HCT116 (cell line): ENCODE data around the gene TMEM140. TPM values are rescaled to one million over a fixed set of nuclear protein-coding genes. Genes with fewer than 3 reads are reported as not detected.

Experiments used
- ATAC-seq: fragments of 200-7000 bp; cut with Tn5 transposase; 2 replicates; pipeline ENCODE4 v1.9.1; 2020; ENCODE audit warnings: mild to moderate bottlenecking, moderate library complexity
- BruUV-seq: library from RNA; stranded (reverse); fragments of 400-500 nt; replicated peaks from 2 replicates; lab custom pipeline; 2021; lab: Mats Ljungman, UMichigan
- CTCF ChIA-PET: fragments of 300-600 bp; sonication (Branson Sonifier 250); formaldehyde crosslinking; loops from one replicate; lab custom pipeline; 2021; ENCODE audit warnings: antibody characterized with exemption; lab: Charles Lee
- POLR2A ChIA-PET: fragments of 300-600, 350-600 bp; sonication (Branson Sonifier 250); formaldehyde crosslinking; loops from one replicate; lab custom pipeline; 2021; ENCODE audit warnings: antibody characterized with exemption; lab: Charles Lee
- RAD21 ChIA-PET, 2 experiments: fragments of 300-600 bp; sonication (Branson Sonifier 250); formaldehyde crosslinking; loops; one replicate each; lab custom pipeline; 2023; ENCODE audit warnings: low total read pairs in 2 of 2; ENCODE audit not compliant: uncharacterized antibody in 2 of 2, unreplicated experiment in 2 of 2, low non-redundant PET in 1 of 2; lab: Charles Lee
- DNase-seq: peaks from one replicate; pipeline ENCODE4 v3.0.0-alpha.2; 2010; ENCODE audit warnings: low read depth, low spot score
- H2AFZ ChIP-seq: fragments of 200-600 bp; shearing (Covaris generic), sonication (generic); 2 replicates; pipeline ENCODE4 v1.6.1; 2017; ENCODE audit warnings: low read depth, mixed run types, mixed read lengths, antibody characterized with exemption, low read length; ENCODE audit not compliant: poor library complexity, severe bottlenecking
- H3K27ac ChIP-seq: 2 replicates; pipeline ENCODE4 v1.5.1; 2012; ENCODE audit warnings: low read depth, low read length
- H3K27me3 ChIP-seq: fragments of 200-600 bp; sonication (generic); 2 replicates; pipeline ENCODE4 v1.6.1; 2016; ENCODE audit warnings: mixed run types, low read length, mixed read lengths; ENCODE audit not compliant: insufficient read depth
- H3K36me3 ChIP-seq, 2 experiments: fragments of 200-500 bp in 1 of 2; fragments of 200-600 bp in 1 of 2; sonication (Bioruptor generic) in 1 of 2; sonication (generic) in 1 of 2; 2 replicates each; pipeline versions ENCODE4 v1.5.1 to v1.6.1; 2014 to 2016; ENCODE audit warnings: low read length in 2 of 2, inconsistent platforms in 1 of 2, mixed read lengths in 1 of 2, mixed run types in 1 of 2; ENCODE audit not compliant: insufficient read depth in 2 of 2, control insufficient read depth in 1 of 2
- H3K4me1 ChIP-seq, 2 experiments: fragments of 200-600 bp in 1 of 2; sonication (generic) in 1 of 2; 2 replicates each; pipeline versions ENCODE4 v1.5.1 to v1.6.1; 2012 to 2017; ENCODE audit warnings: low read length in 2 of 2, inconsistent platforms in 1 of 2, mild to moderate bottlenecking in 1 of 2, mixed read lengths in 1 of 2, mixed run types in 1 of 2, moderate library complexity in 1 of 2; ENCODE audit not compliant: insufficient read depth in 2 of 2, control insufficient read depth in 1 of 2
- H3K4me2 ChIP-seq: fragments of 200-600 bp; sonication (generic); 2 replicates; pipeline ENCODE4 v1.6.1; 2017; ENCODE audit warnings: mixed run types, low read length, mixed read lengths
- H3K4me3 ChIP-seq, 2 experiments: fragments of 200-600 bp in 1 of 2; sonication (generic) in 1 of 2; replicated peaks in 1 of 2; 2 replicates each; pipeline ENCODE4 v1.5.1; 2011 to 2016; ENCODE audit warnings: low read length in 2 of 2, control low read depth in 1 of 2, low read depth in 1 of 2, mild to moderate bottlenecking in 1 of 2, mixed read lengths in 1 of 2, mixed run types in 1 of 2
- H3K79me2 ChIP-seq: fragments of 200-600 bp; sonication (generic); 2 replicates; pipeline ENCODE4 v1.6.1; 2017; ENCODE audit warnings: mild to moderate bottlenecking, mixed run types, low read length, moderate library complexity, mixed read lengths; ENCODE audit not compliant: insufficient read depth
- H3K9ac ChIP-seq: fragments of 200-600 bp; sonication (generic); 2 replicates; pipeline ENCODE4 v1.6.1; 2016; ENCODE audit warnings: low read length, mixed read lengths
- H3K9me2 ChIP-seq: fragments of 200-600 bp; sonication (generic), shearing (Covaris generic); 2 replicates; pipeline ENCODE4 v1.6.1; 2017; ENCODE audit warnings: mixed run types, mild to moderate bottlenecking, moderate library complexity; ENCODE audit not compliant: insufficient read depth
- H3K9me3 ChIP-seq, 2 experiments: fragments of 200-500 bp in 1 of 2; fragments of 200-600 bp in 1 of 2; sonication (Bioruptor generic) in 1 of 2; sonication (generic) in 1 of 2; 2 replicates each; pipeline ENCODE4 v1.6.1; 2014 to 2017; ENCODE audit warnings: low read length in 2 of 2, mixed read lengths in 2 of 2, inconsistent platforms in 1 of 2, low read depth in 1 of 2, mild to moderate bottlenecking in 1 of 2, mixed run types in 1 of 2, moderate library complexity in 1 of 2; ENCODE audit not compliant: control insufficient read depth in 1 of 2, insufficient read depth in 1 of 2
- H4K20me1 ChIP-seq: fragments of 200-600 bp; sonication (generic), shearing (Covaris generic); 2 replicates; pipeline ENCODE4 v1.6.1; 2017; ENCODE audit warnings: mixed run types, mild to moderate bottlenecking, moderate library complexity; ENCODE audit not compliant: insufficient read depth
- ATF3 ChIP-seq: IDR thresholded peaks from 2 replicates; pipeline ENCODE4 v1.6.1; 2012
- ELF1 ChIP-seq: IDR thresholded peaks from 2 replicates; pipeline ENCODE4 v1.6.1; 2012; ENCODE audit warnings: low read depth, borderline replicate concordance
- EZH2 ChIP-seq: fragments of 200-600 bp; sonication (generic); IDR thresholded peaks from 2 replicates; pipeline ENCODE4 v1.6.1; 2017; ENCODE audit warnings: antibody characterized with exemption, mixed run types
- JUND ChIP-seq: IDR thresholded peaks from 2 replicates; pipeline ENCODE4 v1.6.1; 2012
- POLR2A ChIP-seq: IDR thresholded peaks from 2 replicates; pipeline ENCODE4 v1.7.0; 2011; ENCODE audit warnings: borderline replicate concordance; ENCODE audit not compliant: insufficient read depth, insufficient read length; ENCODE audit errors: extremely low read depth
- RAD21 ChIP-seq: IDR thresholded peaks from 2 replicates; pipeline ENCODE4 v1.6.1; 2012; ENCODE audit warnings: low read depth, mild to moderate bottlenecking
- intact Hi-C: fragments of 100-400 bp; cut with micrococcal nuclease; formaldehyde crosslinking; loops from 2 replicates; pipeline ENCODE4 v1.10.0; 2022
- total RNA-seq: library from RNA; stranded (reverse); gene quantifications from one replicate; pipeline ENCODE4 v1.2.1, GENCODE V29; 2021; ENCODE audit not compliant: unreplicated experiment

TMEM140 gene
- total RNA-seq, 1 experiment from 2014 or later, result not detected

DNA sequence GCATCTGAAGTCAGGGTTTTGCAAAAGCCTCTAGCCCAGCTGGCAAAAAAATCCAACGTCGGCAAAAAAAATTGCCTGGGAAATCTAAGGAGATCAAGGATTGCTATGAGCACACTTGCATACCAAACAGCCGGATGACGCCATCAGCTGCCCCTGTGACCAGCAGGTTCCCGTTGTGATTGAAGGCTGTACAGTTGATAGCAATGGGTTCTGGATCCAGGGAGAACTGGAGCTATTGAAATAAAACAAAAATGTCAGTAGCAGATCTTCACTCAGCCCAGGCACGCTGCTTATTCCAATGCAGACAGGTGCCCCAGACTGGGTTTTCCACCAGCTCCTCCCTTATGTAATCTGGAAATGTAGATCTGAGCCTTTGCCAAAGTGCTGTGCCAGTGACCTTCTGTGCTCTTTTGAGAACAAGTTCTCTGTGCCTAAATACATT lies 41.4 kb downstream of the TMEM140 start:
- no peaks in the 10 kb centered on the region for H3K79me2 ChIP-seq
- H4K20me1 ChIP-seq, result no peaks in the 10 kb centered on the region
- H3K4me1 ChIP-seq, result no peaks in the 10 kb centered on the region
- no peak overlapping the region for H2AFZ ChIP-seq
- H3K9ac ChIP-seq, result no peak overlapping the region
- no peak overlapping the region for H3K4me2 ChIP-seq
- POLR2A ChIA-PET, result no interaction called here
- H3K9me2 ChIP-seq, result no peaks in the 10 kb centered on the region
- TF ChIP-seq ELF1 (no peak), ATF3 (no peak), POLR2A (no peak), RAD21 (no peak)
- no peaks in the 10 kb centered on the region for H3K9me3 ChIP-seq
- H3K27me3 ChIP-seq, result no peaks in the 10 kb centered on the region
- H3K36me3 ChIP-seq, result no peaks in the 10 kb centered on the region
- BruUV-seq, result no TSS peak
- CTCF ChIA-PET, result no interaction called here
- H3K27ac ChIP-seq, result no peak overlapping the region
- RAD21 ChIA-PET, result no interaction called here
- intact Hi-C loops, result no loop called here
- H3K4me3 ChIP-seq, result no peak overlapping the region
- no peak for ATAC-seq
- DNase-seq, result no peak

GRCh38 chr7:135189961-135190360 lies 42.1 kb downstream of the TMEM140 start:
- ATAC-seq, result no peak
- TF ChIP-seq EZH2 (no peak), JUND (no peak)
- no peaks in the 10 kb centered on the region for H3K9me2 ChIP-seq
- H3K27ac ChIP-seq, result no peak overlapping the region
- H4K20me1 ChIP-seq, result no peaks in the 10 kb centered on the region
- H3K4me3 ChIP-seq, result no peak overlapping the region
- no peak overlapping the region for H3K9ac ChIP-seq
- H3K9me3 ChIP-seq, result no peaks in the 10 kb centered on the region
- intact Hi-C loops, result no loop called here
- DNase-seq, result no peak
- no peaks in the 10 kb centered on the region for H3K36me3 ChIP-seq
- POLR2A ChIA-PET, result no interaction called here
- no peaks in the 10 kb centered on the region for H3K27me3 ChIP-seq
- H3K79me2 ChIP-seq, result no peaks in the 10 kb centered on the region
- no peaks in the 10 kb centered on the region for H3K4me1 ChIP-seq
- RAD21 ChIA-PET, result no interaction called here
- CTCF ChIA-PET, result no interaction called here
- no peak overlapping the region for H3K4me2 ChIP-seq
- no peak overlapping the region for H2AFZ ChIP-seq
- BruUV-seq, result no TSS peak
